HepG2 (cell line): ENCODE results near the gene SAP25. TPM values are rescaled to one million over a fixed set of nuclear protein-coding genes. Genes with fewer than 3 reads are reported as not detected.

Source experiments
- ARID2 ChIP-seq: sonication (generic); formaldehyde crosslinking; IDR thresholded peaks from 2 replicates; pipeline ENCODE4 v1.8.1; 2022; ENCODE audit warnings: mild to moderate bottlenecking, missing genetic modification reagents, borderline replicate concordance
- ATF4 ChIP-seq, 2 experiments: fragments of 450-650 bp in 1 of 2; sonication (generic) in 1 of 2; formaldehyde crosslinking; IDR thresholded peaks; 2 replicates each; pipeline versions ENCODE4 v1.5.0 to v1.8.0; 2020 to 2022; ENCODE audit warnings: mild to moderate bottlenecking in 1 of 2, missing genetic modification reagents in 1 of 2
- BCL3 ChIP-seq: sonication (generic); formaldehyde crosslinking; IDR thresholded peaks from 2 replicates; pipeline ENCODE4 v1.5.1; 2020; ENCODE audit warnings: mild to moderate bottlenecking, missing genetic modification reagents, moderate library complexity
- CAMTA2 ChIP-seq: sonication (generic); formaldehyde crosslinking; IDR thresholded peaks from 2 replicates; pipeline ENCODE4 v1.4.0; 2020; ENCODE audit warnings: mild to moderate bottlenecking, missing genetic modification reagents, borderline replicate concordance
- KLF11 ChIP-seq: IDR thresholded peaks from 2 replicates; pipeline ENCODE4 v1.6.1; 2016; ENCODE audit warnings: missing compliant biosample characterization
- LBX2 ChIP-seq: sonication (generic); formaldehyde crosslinking; IDR thresholded peaks from 2 replicates; pipeline ENCODE4 v1.5.0; 2020; ENCODE audit warnings: missing genetic modification reagents, mild to moderate bottlenecking, borderline replicate concordance
- NBN ChIP-seq: fragments of 450-650 bp; conservative IDR thresholded peaks from 2 replicates; pipeline ENCODE4 v1.6.1; 2017
- NFRKB ChIP-seq: fragments of 450-650 bp; IDR thresholded peaks from 2 replicates; pipeline ENCODE4 v1.6.1; 2017
- NR0B2 ChIP-seq: sonication (generic); formaldehyde crosslinking; IDR thresholded peaks from 2 replicates; pipeline ENCODE4 v1.4.0; 2020; ENCODE audit warnings: mild to moderate bottlenecking, missing genetic modification reagents
- NRL ChIP-seq: sonication (generic); formaldehyde crosslinking; IDR thresholded peaks from 2 replicates; pipeline ENCODE4 v1.5.0; 2020; ENCODE audit warnings: missing genetic modification reagents, mild to moderate bottlenecking, moderate library complexity, borderline replicate concordance
- PRDM4 ChIP-seq: sonication (generic); formaldehyde crosslinking; IDR thresholded peaks from 2 replicates; pipeline ENCODE4 v1.9.0; 2021; ENCODE audit warnings: missing genetic modification reagents, borderline replicate concordance
- SIN3A ChIP-seq: IDR thresholded peaks from 2 replicates; pipeline ENCODE4 v1.6.1; 2011; ENCODE audit warnings: low read depth, mild to moderate bottlenecking, control low read depth, low read length, borderline replicate concordance
- TEAD3 ChIP-seq: optimal IDR thresholded peaks from 2 replicates; pipeline ENCODE3; 2016; ENCODE audit warnings: borderline replicate concordance
- YEATS4 ChIP-seq: sonication (generic); formaldehyde crosslinking; IDR thresholded peaks from 2 replicates; pipeline ENCODE4 v1.4.0; 2020; ENCODE audit warnings: missing genetic modification reagents, borderline replicate concordance
- ZBTB42 ChIP-seq: sonication (generic); formaldehyde crosslinking; IDR thresholded peaks from 2 replicates; pipeline ENCODE4 v1.5.0; 2020; ENCODE audit warnings: mild to moderate bottlenecking, missing genetic modification reagents
- ZNF101 ChIP-seq: sonication (generic); formaldehyde crosslinking; IDR thresholded peaks from 2 replicates; pipeline ENCODE4 v1.4.0; 2020; ENCODE audit warnings: mild to moderate bottlenecking, low read depth, missing genetic modification reagents, borderline replicate concordance
- ZNF232 ChIP-seq: sonication (generic); formaldehyde crosslinking; IDR thresholded peaks from 2 replicates; pipeline ENCODE4 v1.4.0; 2020; ENCODE audit warnings: missing genetic modification reagents, borderline replicate concordance
- ZNF282 ChIP-seq: fragments of 450-650 bp; IDR thresholded peaks from 2 replicates; pipeline ENCODE4 v1.6.1; 2018; ENCODE audit not compliant: partially characterized antibody
- ZNF468 ChIP-seq: sonication (generic); formaldehyde crosslinking; IDR thresholded peaks from 2 replicates; pipeline ENCODE4 v1.8.0; 2022; ENCODE audit warnings: mild to moderate bottlenecking, moderate library complexity, missing genetic modification reagents
- ZNF556 ChIP-seq: sonication (generic); formaldehyde crosslinking; IDR thresholded peaks from 2 replicates; pipeline ENCODE4 v1.4.0; 2020; ENCODE audit warnings: mild to moderate bottlenecking, missing genetic modification reagents, borderline replicate concordance
- ZNF562 ChIP-seq: sonication (generic); formaldehyde crosslinking; IDR thresholded peaks from 2 replicates; pipeline ENCODE4 v1.8.0; 2022; ENCODE audit warnings: missing genetic modification reagents, borderline replicate concordance
- ZNF672 ChIP-seq: sonication (generic); formaldehyde crosslinking; IDR thresholded peaks from 2 replicates; pipeline ENCODE4 v1.8.1; 2022; ENCODE audit warnings: missing genetic modification reagents
- ZNF891 ChIP-seq: sonication (generic); formaldehyde crosslinking; IDR thresholded peaks from 2 replicates; pipeline ENCODE4 v1.5.0; 2020; ENCODE audit warnings: mild to moderate bottlenecking, missing genetic modification reagents
- polyA plus RNA-seq, 8 experiments: library from polyadenylated mRNA; depleted of rRNA in 3 of 8; stranded (reverse) in 7 of 8; unstranded in 1 of 8; fragments of >200 nt; fragmentation: Illumina TruSeq in 4 of 8; extraction: Trizol in 4 of 8; gene quantifications; 2 replicates each; pipeline versions ENCODE4 v1.2.1 to v1.2.3, GENCODE V29; 2011 to 2016; ENCODE audit warnings: low read depth in 4 of 8, missing spikeins in 1 of 8, mixed read lengths in 1 of 8; ENCODE audit not compliant: insufficient read depth in 1 of 8
- total RNA-seq, 5 experiments: library from RNA; depleted of rRNA; stranded (reverse); fragments of >200 nt; fragmentation: Illumina TruSeq; extraction: Trizol; gene quantifications; 2 replicates each; pipeline ENCODE4 v1.2.3, GENCODE V29; 2016; ENCODE audit warnings: low read depth in 1 of 5

Gene SAP25
- total and polyA plus RNA-seq, 2 of the 13 experiments (the other 11 are each of a cell fraction or from before 2014, with no cell fraction given) = 0.15 to 0.20 TPM

GRCh38 chr7:100612730-100613390 lies 39.2 kb upstream of the SAP25 start (continued):
- TF ChIP-seq PRDM4 (CRISPR knock-in tag) = no peak
- TF ChIP-seq ZNF891 (CRISPR knock-in tag) = no peak
- no peak for TF ChIP-seq ZNF556 (CRISPR knock-in tag)
- no peak for TF ChIP-seq ZNF232
- 0 out of 2 replicates have a peak, but pooled peaks have one; percentile 35 for TF ChIP-seq NR0B2 (CRISPR knock-in tag)
- peak; percentile 10 for TF ChIP-seq TEAD3
- TF ChIP-seq NRL (CRISPR knock-in tag) = no peak
- TF ChIP-seq YEATS4 = no peak
- TF ChIP-seq ZBTB42 (CRISPR knock-in tag) = no peak
- TF ChIP-seq LBX2 (CRISPR knock-in tag) = no peak
- no peak for TF ChIP-seq ZNF562 (CRISPR knock-in tag)
- TF ChIP-seq ZNF468 (CRISPR knock-in tag) = no peak
- no peak for TF ChIP-seq NFRKB
- TF ChIP-seq CAMTA2 (CRISPR knock-in tag) = 0 out of 2 replicates have a peak, but pooled peaks have one; percentile 61
- no peak for TF ChIP-seq NBN
- no peak for TF ChIP-seq ARID2 (CRISPR knock-in tag)
- no peak for TF ChIP-seq ZNF101
- TF ChIP-seq BCL3 (CRISPR knock-in tag) = no peak
- TF ChIP-seq ATF4 (CRISPR knock-in tag; IDR thresholded peaks at IDR 0.05) = no peak
- no peak for TF ChIP-seq KLF11 (CRISPR knock-in tag)
- no peak for TF ChIP-seq ZNF672 (CRISPR knock-in tag)
- peak; percentile 52; the same call in 1 of the 2 replicates for TF ChIP-seq SIN3A
- no peak for TF ChIP-seq ZNF282
